Measurements from ENCODE around the gene TNNT3.
"Not testable (repeated sequence)": the region's sequence is repeated elsewhere in the genome, so short reads cannot be mapped to it uniquely, and the experiment has no call there.

Gene TNNT3

DNA sequence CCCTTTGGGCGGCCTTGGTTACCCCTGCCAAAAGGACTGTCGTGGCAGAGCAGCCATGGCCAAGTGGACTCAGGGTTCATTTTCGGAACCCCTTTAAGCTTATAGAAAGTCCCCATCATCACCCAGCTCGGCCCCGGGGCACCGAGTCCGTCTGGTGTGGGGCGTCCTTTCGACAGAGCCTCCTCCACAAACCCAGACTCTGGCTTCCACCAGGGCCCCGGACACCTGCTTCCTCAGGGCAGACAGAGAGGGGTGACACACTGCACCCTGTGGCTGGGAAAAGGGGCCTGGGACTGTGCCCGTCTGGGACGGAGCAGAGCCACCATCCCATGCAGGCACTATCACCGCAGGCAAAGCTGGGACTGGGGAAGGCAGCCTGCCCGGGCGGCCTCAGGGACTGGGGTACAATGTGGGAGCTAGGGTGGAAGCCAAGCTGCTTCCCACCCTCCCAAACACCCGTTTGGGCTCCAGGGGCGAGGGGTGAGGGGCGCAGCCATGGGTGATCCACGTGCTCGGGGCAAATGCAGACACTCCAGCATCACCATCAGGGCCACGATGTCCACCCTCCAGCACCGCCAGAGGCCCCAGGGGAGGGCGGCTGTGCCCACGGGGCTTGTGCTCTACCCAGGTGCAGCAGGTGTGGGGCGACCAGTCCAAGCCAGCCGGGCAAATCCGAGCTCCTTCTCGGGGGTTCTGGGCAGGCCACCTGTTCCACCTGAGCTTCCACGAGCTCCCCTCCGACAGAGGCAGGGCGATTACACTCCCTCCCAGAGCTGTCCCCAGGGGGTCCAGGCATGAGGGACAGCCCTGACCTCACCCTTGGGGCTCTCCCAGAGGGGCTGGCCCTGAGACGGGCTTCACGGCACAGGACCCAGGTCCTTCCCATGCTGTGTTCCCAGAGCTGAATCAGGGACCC, 15.9 kb downstream of the TNNT3 start:
- DNase-seq (ENCODE audit: low read depth), result no peak

DNA sequence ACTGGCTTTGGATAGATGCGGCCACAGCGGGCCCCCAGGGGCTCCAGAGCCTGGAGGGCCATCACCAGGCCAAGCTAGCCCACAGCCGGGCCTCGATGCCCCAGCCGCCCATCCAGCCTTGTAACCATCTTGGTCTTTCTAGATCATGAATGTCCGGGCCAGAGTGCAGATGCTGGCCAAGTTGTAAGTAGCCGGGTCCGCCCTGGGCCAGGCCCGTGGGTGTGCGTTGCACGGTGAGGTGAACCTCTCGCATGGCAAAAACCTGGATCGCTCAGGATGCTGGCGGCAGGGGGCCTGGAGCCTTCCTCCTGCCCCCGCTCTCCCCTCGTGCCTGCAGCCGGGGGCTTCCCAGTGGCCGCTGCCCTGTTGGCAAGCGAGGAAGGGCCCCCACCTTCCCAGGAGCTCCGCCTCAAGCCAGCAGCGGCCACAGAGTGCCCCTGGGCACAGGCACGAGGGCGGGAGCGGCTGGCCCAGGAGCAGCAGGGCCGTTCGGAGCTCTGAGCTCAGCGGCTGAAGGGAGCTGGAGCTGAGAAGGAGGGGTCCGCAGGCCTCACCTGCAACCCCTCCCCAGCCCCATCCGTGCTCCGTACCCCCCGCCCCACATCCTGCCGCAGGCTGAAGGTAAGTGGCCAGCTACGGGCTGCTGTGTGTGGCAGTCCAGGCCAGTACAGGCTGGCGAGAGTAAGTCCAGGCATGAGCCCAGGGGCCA, 16.7 kb downstream of the TNNT3 start:
- no peak for DNase-seq (ENCODE audit: low read depth)

DNA sequence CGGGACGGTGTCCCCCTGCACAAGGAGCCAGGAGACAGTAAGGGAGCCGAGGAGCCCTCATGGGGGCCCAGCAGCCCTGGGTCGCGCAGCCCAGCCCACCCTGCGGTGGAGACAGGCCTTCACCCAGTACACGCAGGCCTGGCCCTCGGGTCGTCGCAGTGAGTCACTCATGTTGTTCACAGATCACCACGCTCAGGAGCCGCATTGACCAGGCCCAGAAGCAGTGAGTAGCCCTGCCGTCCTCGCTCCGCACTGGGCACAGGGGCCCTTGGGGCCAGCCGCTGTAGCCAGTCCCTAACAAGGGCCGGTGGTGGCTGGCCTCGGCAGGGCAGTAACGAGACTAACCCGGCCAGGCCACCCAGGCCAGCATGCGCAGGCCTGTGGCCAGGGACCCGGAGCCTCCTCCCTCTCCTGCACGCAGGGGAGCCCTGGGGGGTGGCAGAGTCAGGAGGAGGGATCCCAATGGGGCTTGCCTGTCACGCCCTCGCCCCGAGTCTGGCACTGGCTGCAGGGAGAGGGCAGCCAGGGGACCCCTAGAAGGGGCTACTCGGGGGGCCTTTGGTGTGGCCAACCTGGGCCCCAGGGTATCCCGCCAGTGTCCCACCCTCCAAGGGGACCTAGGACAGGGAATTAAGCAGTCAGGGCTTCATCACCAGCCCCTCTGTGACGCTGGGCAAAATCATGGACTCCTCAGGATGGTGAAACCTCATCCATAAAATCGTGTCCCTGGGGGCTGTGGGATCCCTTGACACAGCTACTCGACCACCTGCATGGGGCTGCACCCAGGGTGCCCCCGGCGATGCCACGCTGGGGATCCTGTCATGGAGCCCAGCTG, 17.5 kb downstream of the TNNT3 start:
- no peak for DNase-seq (ENCODE audit: low read depth)

DNA sequence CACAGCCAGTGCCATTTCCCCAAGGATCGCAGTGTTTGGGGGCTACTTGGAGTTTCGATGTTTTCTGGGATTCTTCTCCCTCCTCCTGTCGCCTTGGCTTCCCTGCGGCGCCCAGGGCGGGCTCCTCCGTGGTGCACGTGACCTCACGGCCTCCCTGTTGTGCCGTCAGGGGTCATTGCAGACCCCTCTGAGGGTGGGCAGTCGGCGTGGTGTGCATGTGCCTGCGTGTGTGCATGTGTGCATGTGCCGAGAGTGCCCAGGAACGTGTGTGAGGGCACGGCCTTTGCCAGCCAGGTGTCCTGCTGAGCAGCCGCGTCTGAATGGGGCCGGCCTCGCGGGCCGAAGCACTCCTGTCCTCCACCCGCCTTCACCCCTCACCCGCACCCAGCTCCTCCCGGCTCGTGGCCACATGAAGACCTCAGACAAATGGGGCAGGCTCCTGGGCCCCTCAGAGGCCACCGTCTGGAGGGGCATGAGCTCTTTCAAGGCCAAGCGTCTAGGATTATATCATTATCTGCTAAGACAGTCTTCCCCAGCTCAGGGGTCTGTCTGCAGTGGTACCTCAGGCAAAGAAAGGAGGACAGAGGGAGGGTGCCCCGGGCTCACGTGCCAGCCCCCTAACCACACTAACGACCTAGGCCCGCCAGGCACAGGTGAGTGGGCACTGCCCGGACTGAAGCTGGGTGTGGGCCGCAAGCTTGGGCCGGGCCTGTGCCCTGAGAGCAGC, 18.3 kb downstream of the TNNT3 start:
- DNase-seq (ENCODE audit: low read depth), result no peak

DNA sequence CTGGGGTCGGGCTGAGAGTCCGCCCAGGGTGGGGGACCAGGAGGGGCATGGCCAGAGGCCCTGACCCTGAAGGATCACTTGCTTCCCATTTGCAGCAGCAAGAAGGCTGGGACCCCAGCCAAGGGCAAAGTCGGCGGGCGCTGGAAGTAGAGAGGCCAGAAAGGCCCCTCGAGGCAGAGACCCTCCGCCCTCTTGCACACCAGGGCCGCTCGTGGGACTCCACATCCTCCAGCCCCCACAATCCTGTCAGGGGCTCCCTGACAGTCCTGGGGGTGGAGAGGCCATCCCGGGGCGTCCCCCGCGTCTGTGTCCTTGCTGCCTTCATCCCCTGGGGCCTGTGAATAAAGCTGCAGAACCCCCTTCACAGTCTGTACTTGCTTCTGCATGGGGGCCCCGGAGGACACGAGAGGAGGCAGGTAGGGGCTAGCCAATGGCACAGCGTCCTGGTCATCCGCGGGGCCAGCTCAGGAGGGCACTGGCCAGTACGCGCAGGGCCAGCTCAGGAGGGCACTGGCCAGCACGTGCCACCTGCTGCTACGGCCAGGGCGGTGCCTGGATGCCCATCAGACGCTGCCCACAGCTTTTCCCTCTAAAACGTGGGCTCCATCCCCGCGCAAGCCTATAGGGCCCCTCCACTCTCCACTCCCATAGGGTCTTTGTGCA, 19.0 kb downstream of the TNNT3 start:
- DNase-seq (ENCODE audit: low read depth), result no peak

DNA sequence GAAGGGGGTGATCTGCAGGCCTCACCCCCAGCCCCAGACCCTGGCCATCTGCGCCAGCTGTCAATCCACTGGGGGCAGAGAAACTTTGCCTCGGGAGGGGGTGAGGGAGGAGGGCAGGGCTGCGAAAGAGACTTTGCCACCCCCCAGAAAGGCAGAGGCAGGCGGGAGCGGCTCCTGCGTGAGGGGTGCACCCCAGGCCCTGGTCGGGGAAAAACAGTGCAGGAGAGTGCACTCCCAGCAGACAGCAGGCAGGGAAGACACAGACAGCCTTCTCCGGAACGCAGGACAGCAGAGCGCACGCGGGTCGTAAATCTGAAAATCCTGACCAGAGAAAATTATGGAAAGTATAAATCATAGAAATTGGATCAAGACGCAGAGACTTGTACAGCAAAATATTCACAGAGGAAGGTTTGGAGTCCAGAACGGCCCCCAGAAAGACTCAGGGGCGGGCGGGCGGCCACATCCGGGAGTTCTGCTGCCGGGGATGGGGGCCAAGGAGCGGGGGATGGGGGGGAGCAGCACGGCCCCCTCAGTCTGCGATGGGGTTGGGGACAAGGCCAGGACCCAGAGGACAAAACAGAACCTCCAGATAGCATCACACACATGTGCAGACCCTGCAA, 19.6 kb downstream of the TNNT3 start:
- DNase-seq (ENCODE audit: low read depth), result no peak

DNA sequence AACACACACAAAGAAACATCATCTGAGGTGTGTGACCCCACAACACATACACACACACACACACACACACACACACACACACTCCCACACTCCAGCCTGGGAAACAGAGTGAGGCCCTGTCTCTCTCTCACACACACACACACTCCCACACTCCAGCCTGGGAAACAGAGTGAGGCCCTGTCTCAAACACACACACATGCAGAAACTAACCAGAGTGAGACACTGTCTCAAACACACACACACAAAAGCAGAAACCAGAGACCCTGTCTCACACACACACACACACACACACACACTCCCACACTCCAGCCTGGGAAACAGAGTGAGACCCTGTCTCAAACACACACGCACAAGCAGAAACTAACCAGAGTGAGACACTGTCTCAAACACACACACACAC, 20.3 kb downstream of the TNNT3 start:
- not testable (repeated sequence) for DNase-seq (ENCODE audit: low read depth)

DNA sequence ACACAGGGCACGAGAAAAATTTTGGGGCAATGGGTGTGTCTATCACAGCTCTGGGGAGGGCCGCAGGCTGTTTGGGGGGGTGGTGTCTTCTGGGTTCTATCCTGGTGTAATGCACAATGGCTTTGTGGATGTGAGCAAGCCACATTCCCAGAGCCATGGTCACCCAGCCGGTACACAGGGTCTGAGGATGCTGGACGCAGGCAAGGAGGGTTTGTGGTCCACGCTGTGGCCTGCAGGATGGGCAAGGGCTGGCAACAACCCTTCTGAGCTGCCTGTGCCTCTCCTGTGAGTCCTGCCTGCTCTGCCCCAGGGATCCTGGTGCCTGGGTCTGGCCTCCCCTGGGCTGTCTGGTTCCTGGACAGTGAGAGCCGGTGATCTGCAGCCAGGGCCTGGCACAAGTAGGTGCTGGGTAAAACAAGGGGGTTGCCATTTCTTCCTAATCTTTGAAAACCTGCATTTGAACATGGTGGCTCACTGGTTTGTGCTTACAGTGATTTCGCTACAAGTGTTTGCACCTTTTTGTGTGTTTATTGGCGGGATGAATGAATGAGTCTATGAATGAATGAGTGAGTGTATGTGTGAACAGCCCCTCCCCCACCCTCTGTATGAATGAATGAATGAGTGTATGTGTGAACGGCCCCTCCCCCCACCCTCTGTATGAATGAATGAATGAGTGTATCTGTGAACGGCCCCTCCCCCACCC, 23.2 kb downstream of the TNNT3 start:
- no peak for DNase-seq (ENCODE audit: low read depth)

DNA sequence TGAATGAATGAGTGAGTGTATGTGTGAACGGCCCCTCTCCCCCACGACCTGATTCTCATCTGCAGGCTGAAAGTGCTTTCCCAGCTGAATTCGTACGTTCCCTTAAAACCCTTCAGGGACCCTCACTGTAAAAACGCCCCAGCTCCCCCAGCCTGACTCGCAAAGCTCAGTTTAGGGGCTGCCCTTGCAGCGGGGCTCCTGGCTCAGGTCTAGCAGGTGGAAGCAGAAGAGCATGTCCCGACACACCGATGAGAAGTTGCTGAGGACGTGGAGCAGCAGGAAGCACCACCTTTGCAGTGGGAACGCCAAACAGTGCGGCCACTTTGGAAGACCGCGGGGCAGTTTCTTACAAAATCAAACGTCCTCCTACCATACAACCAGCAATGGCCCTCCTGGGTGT, 24.1 kb downstream of the TNNT3 start:
- no peak for DNase-seq (ENCODE audit: low read depth)

DNA sequence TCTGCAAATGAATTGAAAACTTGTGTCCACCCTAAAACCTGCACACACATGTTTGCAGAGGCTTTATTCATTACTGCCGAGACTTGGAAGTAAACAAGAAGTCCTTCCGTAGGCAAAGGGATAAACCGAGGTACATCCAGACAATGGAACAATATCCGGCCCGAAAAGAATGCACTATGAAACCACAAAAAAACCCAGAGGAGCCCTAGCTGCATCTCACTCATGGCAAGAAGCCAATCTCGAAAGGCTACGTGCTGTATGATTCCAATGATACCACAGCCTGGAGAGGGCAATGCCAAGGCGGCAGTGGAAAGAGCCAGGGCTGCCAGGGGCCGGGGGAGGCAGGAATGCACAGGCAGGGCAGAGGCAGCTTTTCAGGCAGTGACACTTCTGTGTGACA, 24.5 kb downstream of the TNNT3 start:
- no peak for DNase-seq (ENCODE audit: low read depth)

DNA sequence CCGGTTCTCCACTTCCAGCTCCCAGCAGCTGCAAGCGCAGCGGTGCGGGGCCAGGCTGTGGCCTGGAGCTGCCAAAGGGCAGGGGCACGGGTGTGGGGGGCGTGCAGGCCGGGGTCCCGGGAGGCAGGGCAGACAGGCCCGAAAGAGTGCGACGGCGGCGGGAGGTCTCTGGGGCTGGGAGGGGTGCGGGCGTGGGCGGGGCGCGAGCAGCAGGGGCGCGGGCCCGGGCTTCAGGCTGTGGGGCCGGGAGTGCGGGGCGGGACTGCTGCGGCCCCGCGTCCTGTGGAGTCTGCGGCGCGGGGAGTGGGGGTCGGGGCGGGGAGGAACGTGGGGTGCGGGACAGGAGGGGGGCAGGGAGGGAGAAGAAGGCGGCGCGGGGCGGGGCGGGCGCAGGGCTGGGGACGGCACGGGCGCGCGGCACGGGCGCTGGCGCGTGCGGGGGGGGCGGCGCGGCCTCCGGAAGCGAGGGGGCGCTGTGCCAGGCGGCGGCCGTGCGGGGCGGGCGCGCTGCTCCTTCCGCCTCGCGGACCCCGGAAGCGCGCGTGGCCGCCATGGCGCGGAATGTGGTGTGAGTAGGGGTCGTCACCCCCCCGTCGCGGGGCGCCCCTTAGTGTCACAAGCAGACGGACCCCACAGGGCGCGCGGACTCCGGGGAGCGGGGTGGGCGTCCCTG, 27.4 kb downstream of the TNNT3 start, which contains the start of gene MRPL23:
Gene MRPL23, plus strand, starts transcription at position 521 of the 673 bp plus-strand sequence. Its CDS starts 31 bp downstream, at position 552.
- DNase-seq (ENCODE audit: low read depth), result no peak

DNA sequence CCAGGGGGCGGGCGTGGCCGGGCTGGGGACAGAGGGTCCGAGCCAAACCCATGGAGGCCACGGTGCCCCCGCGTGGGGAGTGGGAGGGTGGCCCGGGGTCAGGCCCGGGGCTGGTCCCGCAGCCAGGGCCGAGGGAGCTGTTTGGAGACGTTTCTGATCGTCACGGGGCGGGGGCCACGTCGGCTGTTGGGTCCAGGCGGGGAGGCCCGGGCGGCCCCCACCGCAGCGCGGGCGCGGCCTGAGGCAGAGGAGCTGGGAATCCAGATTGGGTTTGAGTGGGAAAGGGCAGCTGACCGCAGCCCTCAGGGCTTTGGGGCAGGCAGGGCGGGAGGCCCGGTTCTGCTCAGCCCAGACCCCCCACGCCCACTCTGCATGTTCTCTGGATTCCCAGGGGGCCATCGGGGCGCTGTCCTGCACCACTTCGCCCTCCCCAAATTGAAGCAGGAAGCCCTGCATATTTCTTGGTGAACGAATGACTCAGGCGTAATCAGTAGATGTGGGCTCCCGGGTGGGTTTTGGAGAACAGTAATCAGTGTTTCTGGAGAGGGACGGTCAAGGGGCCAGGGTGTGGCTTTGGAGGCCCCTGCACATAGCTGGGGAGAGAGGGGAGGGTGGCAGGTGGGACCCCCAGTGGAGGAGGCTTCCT, 28.2 kb downstream of the TNNT3 start:
- no peak for DNase-seq (ENCODE audit: low read depth)

DNA sequence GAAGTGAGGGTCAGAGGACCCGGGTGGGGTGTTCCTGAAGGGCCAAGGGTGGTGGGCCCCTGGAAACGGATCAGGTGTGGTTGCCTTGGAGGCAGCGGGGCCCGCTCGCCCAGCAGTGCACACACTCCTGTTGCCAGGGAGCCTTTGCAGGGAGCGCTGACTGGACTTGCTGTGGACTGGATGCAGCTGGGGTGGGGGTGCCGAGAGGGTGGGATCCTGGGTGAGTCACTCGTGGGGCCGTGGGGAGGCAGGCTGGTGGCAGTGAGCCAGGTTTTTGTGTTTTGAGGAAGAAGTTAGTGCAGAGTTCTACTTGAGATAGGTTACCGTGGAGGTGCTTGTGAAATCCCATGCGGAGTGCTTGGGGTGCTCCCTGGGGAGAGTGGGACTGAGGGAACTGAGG, 28.9 kb downstream of the TNNT3 start:
- no peak for DNase-seq (ENCODE audit: low read depth)

DNA sequence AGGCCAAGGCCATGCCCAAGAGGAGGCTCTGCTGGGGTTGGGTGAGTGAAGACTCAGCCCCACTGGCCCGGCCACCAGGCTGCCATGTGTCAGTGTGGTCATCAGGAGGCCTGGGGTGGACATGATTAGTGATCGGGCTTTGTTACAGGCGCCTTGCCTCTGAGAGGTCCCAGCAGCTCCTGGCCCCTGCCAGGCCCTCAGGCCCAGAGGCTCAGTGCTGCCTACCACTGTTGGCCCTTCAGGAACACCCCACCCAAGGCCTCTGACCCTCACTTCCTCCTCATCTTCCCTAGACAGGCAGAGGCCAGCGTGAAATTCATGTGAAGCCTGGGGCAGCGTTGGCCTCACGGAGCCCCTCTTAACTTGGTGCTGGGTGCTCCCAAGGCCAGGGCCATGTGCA, 29.8 kb downstream of the TNNT3 start:
- no peak for DNase-seq (ENCODE audit: low read depth)

DNA sequence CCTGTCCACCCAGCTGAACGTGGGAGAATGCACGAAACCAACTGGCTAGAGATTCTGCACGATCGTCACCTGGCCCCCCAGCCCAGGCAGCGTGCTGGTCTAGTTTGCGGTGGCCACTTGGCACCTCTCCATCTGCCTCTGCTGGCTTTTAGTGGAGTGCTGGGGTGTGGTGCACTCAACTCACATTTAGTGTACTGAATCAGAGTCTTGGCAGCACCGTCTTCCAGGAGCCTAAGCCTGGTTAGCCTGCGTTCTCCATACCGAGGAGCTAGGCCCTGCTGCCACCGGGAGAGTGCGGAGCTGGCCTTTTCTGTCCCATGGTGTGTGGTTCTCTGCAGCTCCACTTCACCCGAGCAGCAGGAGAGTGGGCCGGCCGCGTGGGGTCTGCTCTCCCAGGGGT, 30.4 kb downstream of the TNNT3 start:
- DNase-seq (ENCODE audit: low read depth), result no peak

DNA sequence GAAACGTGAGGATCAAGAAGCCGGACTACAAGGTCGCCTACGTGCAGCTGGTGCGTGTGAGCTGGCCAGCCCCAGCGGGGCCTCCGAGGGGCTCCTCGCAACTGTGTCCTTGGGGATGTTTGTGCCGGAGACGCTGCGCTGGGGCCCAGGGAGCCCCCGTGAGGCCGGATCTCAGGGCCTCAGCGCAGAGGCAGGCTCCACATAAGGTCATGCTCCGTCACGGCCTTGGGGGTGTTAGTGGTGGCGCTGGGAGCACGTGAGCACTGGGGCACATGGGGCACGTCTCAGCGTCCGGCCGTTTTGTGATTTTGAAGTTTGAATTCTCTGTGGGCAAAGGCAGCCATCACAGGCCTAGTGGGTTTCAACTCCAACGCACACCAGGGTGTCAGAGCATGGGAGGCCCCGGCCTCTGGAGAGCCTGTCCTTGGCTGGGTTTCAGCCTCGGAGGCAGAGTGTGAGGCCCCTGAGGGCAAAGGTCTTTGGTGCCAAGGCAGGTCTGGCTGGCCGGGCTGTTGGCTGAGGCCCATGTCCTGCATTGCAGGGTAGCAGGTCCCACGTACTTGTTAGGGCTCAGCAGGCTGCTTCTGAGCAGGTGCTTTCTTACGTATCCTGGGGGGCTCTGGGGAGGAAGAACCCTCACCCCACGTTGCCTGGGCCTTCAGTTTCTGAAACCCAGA, 33.4 kb downstream of the TNNT3 start:
- DNase-seq (ENCODE audit: low read depth), result no peak

DNA sequence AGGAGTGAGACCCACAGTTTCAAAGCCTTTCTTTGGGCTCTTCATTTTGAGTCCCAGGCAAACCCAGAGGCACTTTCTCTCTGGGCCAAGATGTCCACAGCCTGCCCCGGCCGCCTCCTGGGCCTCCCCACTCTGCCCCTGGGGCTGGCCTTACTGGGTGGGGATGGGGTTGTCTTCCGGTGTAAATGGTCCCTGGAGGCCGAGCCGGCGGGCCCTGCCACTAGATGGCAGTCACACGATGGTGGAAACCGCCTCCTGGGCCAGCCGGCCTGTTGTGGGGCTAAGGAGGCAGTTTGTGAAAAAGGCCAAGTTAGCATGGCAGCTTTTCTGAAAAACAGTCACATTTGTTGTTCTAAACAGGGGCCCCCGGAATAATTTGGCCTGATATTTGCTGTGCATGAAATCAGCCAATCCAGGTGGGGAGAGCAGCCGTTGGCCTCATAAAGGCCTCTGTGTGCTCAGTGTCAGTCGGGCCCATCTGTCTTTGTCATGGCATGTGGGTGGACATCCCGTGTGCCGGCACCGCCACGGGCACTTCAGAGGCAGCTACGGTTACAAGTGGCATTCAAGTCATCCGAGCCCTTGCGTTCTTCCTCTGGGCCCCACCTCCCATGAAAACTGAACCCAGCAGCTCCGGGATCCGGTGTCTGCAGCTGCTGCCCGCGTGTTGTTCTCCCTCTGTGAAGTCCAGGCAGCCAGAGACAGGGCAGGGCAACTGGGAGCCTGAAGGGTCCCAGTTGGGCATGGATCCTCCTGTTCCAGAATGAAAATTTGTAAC, 34.2 kb downstream of the TNNT3 start:
- no peak for DNase-seq (ENCODE audit: low read depth)

DNA sequence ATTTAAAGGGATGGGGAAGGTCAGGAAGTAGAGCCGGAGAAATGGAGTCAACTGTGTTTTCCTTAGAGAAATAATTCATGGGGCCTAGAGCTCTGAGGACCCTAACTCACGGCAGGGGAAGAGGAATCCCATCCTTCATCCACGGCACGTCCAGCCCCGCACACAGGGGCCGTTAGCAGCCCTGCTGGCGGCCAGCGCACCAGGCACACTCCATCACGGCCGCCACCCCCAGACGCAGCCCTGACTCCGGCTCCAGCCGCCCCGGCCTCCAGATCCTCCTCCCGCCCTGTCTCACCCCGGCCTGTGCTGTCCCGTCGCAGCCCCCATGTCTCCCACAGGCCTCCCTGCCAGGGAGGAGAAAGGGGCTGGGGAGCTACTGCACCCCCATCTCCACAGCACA, 38.9 kb downstream of the TNNT3 start:
- DNase-seq (ENCODE audit: low read depth), result no peak

Measured in stimulated activated CD8-positive, alpha-beta memory T cell treated with anti-CD3 and anti-CD28 coated beads, Interleukin-7, amount 100 ng/mL, for 24 hours (primary cell).